GM12874 (cell line): ENCODE results near the gene IQUB.

Experiments used
- CTCF ChIP-seq: IDR thresholded peaks from 2 replicates; pipeline ENCODE4 v1.5.1; 2011; ENCODE audit warnings: low read depth, mild to moderate bottlenecking, control low read depth, low read length, moderate library complexity; ENCODE audit not compliant: insufficient read depth

Gene IQUB

GRCh38 chr7:123522066-123522465 lies 12.3 kb downstream of the IQUB start:
- no peak for TF ChIP-seq CTCF

- TF ChIP-seq CTCF: no peak
These were observed 29.2 kb downstream of the IQUB start for GRCh38 chr7:123505221-123505620.

GRCh38 chr7:123502201-123502600 lies 32.2 kb downstream of the IQUB start:
- TF ChIP-seq CTCF: no peak

- no peak for TF ChIP-seq CTCF
These were observed 33.4 kb downstream of the IQUB start for GRCh38 chr7:123500878-123501489.

GRCh38 chr7:123499211-123499970 lies 35.0 kb downstream of the IQUB start:
- no peak for TF ChIP-seq CTCF

GRCh38 chr7:123498601-123499000 lies 35.8 kb downstream of the IQUB start:
- no peak for TF ChIP-seq CTCF

GRCh38 chr7:123498031-123498430 lies 36.4 kb downstream of the IQUB start:
- TF ChIP-seq CTCF: no peak
